Renal cortical epithelial cell (primary cell): Measurements from ENCODE around the gene FBXW10B. TPM values are rescaled to one million over a fixed set of nuclear protein-coding genes. Genes with fewer than 3 reads are reported as not detected.
"Not testable (repeated sequence)": the region's sequence is repeated elsewhere in the genome, so short reads cannot be mapped to it uniquely, and the experiment has no call there.

Experiments used
- DNase-seq: peaks from one replicate; pipeline ENCODE4 v3.0.0-alpha.2; 2011; ENCODE audit warnings: low read depth
- total RNA-seq: library from RNA; depleted of rRNA; stranded (reverse); fragments of >200 nt; gene quantifications from 2 replicates; pipeline ENCODE4 v1.2.3, GENCODE V29; 2014

FBXW10B gene, protein sequence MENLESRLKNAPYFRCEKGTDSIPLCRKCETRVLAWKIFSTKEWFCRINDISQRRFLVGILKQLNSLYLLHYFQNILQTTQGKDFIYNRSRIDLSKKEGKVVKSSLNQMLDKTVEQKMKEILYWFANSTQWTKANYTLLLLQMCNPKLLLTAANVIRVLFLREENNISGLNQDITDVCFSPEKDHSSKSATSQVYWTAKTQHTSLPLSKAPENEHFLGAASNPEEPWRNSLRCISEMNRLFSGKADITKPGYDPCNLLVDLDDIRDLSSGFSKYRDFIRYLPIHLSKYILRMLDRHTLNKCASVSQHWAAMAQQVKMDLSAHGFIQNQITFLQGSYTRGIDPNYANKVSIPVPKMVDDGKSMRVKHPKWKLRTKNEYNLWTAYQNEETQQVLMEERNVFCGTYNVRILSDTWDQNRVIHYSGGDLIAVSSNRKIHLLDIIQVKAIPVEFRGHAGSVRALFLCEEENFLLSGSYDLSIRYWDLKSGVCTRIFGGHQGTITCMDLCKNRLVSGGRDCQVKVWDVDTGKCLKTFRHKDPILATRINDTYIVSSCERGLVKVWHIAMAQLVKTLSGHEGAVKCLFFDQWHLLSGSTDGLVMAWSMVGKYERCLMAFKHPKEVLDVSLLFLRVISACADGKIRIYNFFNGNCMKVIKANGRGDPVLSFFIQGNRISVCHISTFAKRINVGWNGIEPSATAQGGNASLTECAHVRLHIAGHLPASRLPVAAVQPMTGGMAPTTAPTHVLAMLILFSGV
- total RNA-seq: 0.94 and 4.0 TPM in 2 replicates

DNA sequence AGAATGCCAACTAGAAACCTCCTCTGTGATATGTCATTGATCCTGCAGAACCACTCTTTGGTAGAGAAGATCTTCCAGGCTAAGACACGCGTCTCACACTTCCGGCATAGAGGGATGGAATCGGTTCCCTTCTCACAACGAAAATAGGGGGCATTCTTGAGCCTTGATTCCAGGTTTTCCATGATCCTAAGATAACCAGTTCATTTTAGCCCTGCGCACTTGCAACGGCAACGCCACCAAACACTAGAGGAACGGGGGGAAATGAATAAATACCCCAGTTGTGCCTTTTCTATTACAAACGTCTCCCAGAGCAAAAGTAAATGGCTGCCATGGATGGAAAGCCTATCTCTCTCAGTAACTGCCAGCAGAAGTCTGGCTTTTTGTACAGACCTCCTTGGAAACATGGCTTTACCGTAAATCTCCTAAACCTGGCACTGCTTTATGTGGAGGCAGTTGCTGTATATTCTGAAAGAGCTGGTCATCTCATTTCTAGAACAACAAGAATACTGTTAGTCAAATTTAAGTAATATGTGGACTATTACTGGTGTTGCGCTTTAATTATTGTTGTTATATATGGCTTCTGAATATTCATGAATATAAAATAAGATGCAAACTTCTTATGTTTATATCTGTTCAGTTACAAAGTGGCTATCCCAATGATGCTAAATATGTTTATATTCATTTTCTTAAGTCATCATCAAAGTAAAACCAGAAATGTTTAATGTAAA, at the start of gene FBXW10B:
FBXW10B (minus strand) TSS at position 374 of the 728 bp plus-strand sequence; CDS start at position 182, 192 bp downstream.
- DNase-seq: not testable (repeated sequence)

DNA sequence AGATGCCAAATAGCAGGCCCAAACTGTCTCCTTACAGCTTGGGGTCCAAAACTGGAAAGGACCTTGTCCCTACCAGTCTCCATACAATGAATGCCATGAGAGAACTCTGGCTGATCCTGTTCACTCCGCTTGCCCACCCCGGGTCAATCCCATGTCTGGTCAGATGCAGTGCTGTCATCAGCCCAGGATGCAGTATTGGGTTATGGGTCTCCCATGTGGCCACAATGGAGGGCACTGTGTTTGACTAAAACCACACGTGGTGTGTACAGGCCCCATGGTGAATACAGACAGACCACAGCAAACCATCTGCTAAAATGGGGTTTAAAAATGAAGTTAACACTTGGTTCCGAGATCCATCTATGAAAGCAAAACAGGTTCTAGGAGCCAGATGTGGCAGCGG, 44.2 kb upstream of the FBXW10B start:
- DNase-seq: no peak

DNA sequence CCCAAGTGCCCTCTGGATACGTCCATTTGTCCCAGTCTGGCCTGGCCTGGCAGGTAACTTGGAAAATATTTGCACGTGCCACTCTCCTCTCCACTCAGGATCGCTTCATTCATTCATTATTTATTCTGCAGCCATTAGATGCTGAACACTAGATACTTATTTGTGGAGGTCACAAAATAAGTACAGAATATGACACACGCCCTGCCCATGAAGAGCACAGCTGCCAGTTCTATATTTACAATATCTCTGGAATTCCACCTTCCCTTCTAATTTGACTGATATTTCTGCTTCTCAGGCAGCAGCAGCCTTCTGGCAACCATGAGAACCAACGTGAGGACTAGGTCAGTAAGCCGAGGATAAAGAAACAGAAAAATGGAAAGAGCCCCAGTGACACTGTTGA, 43.7 kb upstream of the FBXW10B start:
- no peak for DNase-seq

DNA sequence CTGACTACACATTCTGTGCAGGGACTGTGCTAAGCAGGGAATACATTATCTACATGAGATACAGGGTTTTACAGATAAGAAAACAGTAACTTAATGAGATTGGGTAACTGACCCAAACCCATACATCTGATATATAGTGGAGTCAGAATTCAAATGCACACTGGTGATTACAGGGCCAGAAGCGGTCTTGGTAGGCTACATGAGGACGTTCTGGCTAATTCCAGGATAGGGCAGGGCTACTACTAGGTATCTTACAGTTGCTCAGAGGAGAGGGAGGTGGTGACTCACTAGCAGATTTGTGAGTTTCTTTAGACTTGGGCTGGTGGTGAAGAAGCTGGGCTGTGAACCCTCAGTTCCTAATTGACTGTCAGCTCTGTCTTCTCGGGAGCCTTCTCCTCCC, 43.2 kb upstream of the FBXW10B start:
- no peak for DNase-seq

DNA sequence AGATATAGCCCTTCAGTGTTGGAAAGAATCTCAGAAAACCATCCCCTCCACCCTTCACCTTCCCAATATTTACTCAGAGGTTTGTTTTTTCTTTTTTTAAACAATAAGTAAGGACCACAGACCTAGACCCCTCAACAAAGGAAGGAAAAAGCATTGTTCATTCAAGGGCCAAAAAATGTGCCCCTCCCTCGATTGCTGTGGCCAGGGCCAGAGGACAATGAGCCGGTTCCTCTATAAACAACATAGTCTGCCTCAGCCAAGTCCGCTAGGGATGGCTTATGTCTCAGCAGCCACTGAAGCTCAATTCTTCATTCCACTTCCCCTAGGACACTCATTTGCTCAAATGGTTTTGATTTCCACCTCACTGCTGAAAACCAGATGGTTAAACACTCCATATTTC, 40.6 kb upstream of the FBXW10B start:
- DNase-seq: no peak

DNA sequence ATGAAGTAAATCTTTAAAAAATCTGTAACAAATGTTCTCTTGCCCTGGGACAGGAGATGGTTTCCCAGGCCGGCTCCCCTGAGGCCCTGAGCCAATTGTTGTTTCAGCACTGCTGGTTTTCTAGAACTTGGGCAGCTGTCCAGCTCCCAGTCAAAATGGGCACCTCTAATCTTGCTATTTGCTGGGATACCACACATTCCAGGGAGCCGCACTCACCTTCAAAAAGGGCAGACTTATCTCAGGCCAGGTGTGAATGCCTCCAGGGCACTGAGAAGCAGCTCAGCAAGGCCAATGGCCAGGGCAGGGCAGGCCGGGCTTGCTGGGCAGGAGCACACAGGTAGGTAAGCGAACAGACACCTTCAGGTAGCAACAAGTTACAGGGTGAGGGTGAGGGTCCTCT, 40.2 kb upstream of the FBXW10B start:
- DNase-seq: peak; percentile 83

DNA sequence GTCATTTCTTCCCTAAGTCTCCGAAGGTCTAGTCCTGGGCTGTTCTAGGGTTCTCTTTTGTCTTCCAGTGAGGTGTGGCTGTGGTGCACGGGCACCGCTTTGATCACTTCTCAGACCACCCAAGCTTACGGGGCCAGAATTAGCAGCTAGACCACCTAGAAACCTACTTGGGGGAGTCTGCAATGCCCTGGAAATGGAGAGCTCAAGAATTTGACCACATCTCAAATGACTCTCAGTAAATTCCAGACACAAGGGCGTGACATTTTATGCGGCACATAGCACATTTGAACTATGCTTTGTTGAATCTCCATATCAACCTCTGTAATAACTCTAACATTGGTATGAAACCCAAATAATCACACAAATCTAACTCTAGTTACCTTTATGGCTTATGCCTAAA, 39.7 kb upstream of the FBXW10B start:
- peak; percentile 51 for DNase-seq

DNA sequence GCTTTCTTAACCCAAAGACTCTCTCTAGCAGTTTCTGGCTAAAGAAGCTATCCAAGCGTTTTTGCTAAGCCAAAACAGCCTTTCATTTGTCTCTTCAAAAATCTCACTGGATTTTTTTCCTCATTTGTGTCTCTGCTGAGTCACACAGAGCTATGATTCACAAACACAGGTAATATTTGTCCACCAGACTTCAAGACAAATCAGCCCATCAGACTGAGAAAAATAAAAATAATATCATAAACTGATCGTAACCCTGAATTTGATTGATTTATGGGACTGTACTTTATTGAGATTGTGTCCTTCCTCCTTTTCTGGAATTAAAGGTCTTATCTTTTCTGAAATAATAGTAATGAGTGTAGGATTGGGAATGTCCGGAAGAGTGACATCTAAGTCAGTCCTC, 38.8 kb upstream of the FBXW10B start:
- peak; percentile 57 for DNase-seq

DNA sequence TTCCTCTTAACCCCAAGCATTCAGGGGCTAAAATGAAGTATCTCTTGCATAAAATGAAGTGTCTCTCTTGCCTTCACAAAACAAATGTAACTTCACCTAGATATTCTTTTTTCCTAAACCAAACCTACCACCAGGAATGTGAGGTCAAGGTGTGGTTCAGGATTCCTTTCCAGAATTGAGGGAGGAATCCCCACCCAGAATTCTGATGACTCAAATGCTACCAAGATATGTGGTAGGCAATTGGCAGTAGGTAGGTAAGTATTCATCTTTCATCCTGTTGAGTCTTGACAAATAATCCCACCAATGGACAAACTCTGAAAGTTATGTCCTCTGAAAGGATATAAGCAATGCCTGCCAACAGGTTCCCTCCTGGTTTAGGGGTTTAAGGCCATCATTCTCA, 38.4 kb upstream of the FBXW10B start:
- peak; percentile 58 for DNase-seq

DNA sequence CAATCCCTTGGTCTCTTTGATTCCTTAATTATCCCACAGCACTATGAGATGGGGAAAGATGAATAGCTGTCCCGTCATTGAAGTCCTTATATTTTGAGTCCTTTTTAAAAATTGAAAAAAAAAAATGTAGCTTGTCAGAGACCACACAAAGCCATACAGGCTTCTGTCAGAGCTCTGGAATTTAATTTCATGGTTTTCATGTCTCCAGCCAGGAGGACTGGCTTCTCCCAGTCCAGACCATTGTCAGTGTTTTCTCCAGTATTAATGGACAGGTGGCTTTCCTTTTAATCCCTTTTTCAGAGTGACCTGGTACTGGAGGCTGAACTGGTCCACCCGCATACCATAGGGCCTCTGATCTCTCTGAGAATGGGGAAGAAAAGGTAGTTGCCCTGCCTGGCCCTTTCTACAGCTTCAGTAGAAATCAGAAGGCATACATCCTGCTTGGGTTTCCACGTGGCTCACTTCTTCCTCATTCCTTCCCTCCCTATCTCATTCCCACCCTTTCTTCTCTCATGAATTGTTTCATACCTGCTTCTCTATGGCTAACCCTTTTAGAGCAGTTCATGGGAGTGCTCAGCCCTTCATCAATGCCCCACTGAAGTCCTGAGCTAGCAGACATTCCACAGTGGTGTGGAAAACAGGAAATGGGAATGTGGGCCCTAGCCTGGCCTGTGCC, 35.5 kb upstream of the FBXW10B start:
- DNase-seq: peak; percentile 72

DNA sequence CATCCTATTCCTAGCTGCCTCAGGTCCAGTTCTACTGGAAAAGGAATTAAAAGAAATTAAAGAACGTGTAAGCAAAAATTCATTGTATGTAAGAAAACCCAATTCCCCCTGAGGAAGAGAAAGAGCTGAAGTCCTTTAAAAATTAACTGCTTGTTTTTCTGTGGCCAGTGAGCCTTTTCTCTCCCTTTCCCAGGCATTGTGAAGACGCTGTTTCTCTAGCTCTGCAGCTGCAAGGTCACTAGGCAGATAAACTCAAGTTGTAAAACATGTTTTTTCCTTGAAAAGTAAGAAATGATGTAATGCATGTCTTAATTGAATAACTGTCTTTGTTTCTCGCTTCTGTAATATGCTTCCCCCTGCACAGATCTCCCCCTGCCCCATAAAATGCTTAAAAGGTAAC, 34.9 kb upstream of the FBXW10B start:
- DNase-seq: peak; percentile 42

DNA sequence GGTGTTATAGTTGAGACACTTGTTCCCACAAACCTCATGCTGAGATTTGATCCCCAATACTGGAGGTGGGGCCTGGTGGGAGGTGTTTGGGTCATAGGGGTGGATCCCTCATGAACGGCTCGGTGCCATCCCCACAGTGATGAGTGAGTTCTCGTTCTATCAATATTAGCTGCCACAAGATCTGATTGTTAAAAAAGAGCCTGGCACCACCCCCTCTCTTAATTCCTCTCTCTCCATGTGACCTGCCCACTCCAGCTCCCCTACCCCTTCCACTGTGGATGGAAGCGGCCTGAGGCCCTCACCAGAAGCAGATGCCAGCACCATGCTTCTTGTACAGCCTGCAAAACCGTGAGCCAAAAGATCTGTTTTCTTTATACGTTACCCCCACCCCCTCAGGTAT, 33.5 kb upstream of the FBXW10B start:
- DNase-seq: no peak

DNA sequence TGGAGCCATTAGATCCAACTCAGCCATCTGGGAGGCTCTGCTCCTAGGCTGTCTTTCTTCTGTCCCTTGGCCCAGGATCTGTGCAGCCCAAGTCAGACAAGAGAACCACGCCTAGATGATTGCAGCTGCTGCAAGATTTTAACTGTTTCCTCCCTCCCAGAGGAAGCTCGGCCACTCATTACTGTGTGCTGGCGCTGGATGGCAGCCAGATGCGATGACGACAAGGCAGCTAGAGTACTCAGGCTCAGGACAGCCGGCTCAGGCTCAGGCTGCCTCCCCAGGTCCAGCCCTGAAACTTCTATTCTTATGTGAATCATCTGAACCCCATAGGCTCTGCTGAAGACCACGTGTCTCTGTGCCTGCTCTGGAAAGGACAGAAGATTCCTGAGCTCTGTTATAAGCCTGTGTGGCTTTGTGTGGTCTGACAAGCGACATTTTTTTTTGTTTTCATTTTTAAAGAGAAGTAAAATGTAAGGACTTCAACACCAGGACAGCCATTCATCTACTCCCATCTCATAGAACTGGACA, 32.1 kb upstream of the FBXW10B start:
- peak; percentile 97 for DNase-seq

DNA sequence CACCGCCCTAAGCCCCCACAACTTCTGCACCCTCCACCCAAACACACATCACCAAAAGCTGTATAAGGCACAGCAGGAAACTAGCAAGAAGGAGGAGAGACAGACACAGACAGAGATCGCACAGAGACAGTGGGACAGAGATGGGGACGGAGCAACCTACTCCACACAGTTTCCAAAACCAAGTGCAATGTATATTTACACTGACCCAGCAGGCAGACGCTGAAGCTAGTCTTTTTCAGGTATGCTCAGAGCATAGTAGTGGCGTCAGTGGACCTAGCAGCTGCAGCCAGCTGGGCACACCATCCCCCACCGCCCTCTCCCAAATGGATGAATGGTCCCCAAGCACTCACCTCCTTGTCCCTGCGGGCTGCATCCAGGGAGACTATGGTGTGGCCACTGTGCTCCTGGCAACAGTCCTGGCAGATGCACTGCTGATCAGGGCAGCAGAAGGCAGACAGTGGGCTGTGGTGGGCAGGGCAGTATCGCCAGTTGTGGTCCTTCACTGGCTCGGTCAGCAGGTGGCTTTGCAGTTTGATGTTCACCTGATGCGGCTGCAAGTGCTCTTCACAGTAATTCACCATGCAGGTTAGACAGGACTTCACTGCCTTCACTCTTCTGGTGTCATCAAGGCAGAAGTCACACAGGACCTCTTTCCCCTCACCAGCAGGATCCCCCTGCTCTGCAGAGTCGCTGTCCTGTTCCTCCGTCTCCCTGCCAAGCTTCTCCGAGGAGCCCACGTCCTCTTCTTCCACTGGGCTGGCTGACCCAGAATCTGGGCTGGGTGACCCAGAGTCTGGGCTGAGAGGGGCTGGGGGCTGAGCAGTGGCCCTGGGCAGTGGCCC, 31.5 kb upstream of the FBXW10B start:
- no peak for DNase-seq

DNA sequence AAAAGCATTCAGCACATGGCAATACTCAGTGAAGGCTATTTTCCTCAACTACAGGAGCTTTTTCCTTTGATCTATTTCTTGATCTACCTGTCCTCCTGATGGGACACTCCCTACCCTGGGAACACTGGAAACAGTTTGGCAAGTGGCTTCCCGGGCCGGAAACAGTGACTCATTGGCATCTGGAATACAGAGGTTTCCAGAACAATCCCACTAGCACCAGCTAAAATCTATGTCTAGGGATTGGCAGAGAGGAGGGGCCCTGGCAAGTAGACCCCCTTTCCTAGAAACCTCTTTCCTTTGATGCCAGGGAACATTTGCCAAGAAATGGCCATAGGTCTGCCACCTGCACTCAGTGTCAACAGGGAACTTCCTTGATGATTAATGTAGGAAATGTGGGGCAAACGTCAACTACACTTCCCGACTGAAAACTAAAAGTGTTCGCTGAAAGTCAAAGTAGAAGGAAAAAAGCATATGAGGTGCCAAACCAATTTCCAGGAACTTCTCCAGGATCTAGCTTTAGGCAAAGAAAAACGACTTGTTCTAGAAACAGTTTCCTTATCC, 30.4 kb upstream of the FBXW10B start:
- peak; percentile 53 for DNase-seq

DNA sequence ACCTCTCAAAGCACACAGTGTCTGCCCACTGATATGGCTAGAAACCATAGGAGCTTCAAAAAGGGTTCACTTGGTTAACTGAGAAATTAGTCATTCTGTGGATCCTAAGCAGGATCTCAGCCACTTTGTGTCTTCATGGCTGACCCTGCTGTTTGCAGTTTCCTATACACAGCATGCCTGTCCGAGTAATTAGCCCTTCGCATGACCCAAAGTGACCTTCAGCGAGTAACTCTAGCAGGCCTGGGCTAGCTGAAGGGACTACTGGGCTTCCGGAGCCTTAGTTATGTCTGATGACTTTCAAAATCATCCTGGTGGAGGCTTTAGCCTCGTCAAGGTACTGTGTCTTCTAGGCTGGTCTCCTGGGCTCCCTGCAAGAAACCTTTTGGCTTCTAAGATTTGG, 28.9 kb upstream of the FBXW10B start:
- DNase-seq: no peak

DNA sequence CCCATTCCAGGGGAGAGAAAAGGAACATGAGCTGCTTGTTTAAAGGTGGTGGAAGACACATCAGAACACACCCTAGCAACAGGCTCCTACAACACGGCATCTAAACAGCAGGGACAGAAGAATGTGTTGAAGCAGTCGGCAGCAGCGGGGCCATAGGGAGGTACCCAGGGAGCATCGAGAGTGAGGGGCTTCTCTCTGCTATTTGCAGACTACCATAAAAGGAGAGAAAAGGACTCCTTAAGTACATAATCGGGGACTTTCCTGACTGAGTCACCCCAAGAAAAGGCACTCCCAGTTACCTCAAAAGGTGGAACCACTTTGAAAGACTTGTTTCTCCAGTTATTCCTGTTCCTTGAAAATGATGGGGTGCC, 26.4 kb upstream of the FBXW10B start:
- DNase-seq: peak; percentile 78

DNA sequence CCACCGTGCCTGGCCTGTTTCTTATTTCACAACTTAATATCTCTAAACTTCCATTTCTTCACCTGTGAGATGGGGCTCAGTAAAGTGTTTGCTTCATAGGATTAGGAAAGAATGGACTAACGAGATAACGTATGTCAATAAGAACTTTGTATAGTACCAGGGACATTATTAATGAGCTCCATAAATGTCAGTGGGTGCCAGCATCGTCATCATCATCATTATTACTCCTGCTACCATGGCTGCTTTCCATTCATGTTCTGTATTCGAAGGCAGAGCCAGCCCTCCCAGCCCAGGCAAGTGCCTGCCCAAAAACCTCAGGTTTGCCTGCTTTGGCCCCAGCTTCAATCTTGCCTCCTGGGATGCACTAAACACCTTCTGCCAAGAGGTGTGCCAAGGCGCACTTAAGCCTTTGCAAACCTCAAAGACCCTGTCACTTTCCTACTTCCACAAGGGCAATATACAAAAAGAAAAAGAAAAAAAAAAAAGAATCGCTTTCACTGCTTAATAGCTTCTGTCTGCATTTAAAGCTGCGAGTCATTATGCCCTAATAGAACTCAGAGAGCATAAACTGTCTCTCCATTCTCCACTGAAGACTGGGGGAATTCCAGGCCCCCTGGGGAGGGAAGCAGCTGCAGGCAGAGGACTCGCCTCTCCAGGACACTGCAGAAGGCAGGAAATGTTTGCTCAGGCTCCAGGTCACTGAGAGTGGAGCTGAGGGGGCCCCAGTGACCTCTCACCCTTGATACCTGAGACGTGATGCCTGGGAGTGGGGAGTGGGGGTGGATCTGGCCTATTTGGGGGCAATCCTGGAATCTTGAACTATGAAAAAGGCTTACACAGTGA, 25.8 kb upstream of the FBXW10B start:
- DNase-seq: peak; percentile 64

DNA sequence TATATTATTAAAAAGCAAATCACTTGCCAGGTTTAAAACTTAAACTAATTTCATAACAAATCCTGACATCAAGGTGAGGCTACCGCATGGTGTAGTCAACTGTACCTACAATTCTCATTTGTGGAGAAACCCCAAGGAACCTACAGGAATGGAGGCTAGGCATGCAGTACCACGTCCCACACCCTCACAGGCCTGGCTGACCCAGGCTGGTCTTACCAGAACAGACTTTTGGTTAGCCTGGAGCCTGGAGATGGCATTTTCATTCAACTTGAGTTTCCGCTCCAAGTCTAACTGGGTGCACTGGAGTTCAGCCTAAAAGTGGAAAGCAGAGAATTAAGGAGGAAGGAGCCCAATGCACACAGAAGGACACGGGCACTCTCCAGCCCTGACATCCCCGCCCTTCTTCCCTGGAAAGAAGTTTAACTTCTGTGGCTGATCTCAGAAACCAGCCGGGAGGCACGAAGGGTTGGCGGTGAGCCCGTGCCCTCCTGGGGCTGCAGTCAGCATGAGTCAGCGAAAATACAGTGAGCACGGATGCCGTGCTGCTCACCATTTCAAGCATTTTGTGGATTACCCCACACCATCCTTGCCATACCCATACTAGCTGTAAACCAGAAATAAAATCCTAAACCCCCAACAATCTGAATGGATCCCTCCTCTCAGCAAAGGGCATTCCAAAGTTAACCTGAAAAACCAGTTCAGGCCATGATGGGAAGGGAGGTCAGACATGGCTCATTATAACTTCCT, 23.2 kb upstream of the FBXW10B start:
- not testable (repeated sequence) for DNase-seq
